MM.1S (cell line): Measurements from ENCODE around the gene MYPN.
"Not testable (repeated sequence)": the region's sequence is repeated elsewhere in the genome, so short reads cannot be mapped to it uniquely, and the experiment has no call there.

Experiments used
- DNase-seq: peaks from one replicate; pipeline ENCODE4 v3.0.0-alpha.2; 2015
- H2AFZ ChIP-seq: fragments of 300-600 bp; sonication (generic); 2 replicates; pipeline ENCODE4 v1.6.0; 2016; ENCODE audit warnings: antibody characterized with exemption, low read length
- H3F3A ChIP-seq: fragments of 300-600 bp; sonication (generic); 2 replicates; pipeline ENCODE4 v1.6.1; 2016; ENCODE audit warnings: mild to moderate bottlenecking, antibody characterized with exemption, low read length, moderate library complexity, mixed read lengths; ENCODE audit not compliant: insufficient read depth
- H3K27ac ChIP-seq: fragments of 300-600 bp; sonication (generic); 2 replicates; pipeline ENCODE4 v1.5.1; 2016; ENCODE audit warnings: mild to moderate bottlenecking, low read length
- H3K27me3 ChIP-seq: fragments of 300-600 bp; sonication (generic); replicated peaks from 2 replicates; pipeline ENCODE4 v1.6.0; 2016; ENCODE audit warnings: low read length; ENCODE audit not compliant: insufficient read depth
- H3K36me3 ChIP-seq: fragments of 300-600 bp; sonication (generic); replicated peaks from 2 replicates; pipeline ENCODE4 v1.6.1; 2016; ENCODE audit warnings: mild to moderate bottlenecking, low read length, mixed read lengths; ENCODE audit not compliant: insufficient read depth
- H3K4me1 ChIP-seq: fragments of 300-600 bp; sonication (generic); 2 replicates; pipeline ENCODE4 v1.6.1; 2016; ENCODE audit warnings: low read length, mixed read lengths
- H3K4me2 ChIP-seq: fragments of 300-600 bp; sonication (generic); 2 replicates; pipeline ENCODE4 v1.6.0; 2016; ENCODE audit warnings: low read depth, low read length
- H3K4me3 ChIP-seq: fragments of 300-600 bp; sonication (generic); 2 replicates; pipeline ENCODE4 v1.5.1; 2016; ENCODE audit warnings: low read length, mixed read lengths
- H3K79me2 ChIP-seq: fragments of 300-600 bp; sonication (generic); 2 replicates; pipeline ENCODE4 v1.6.1; 2016; ENCODE audit warnings: mixed run types, low read length, mixed read lengths
- H3K9ac ChIP-seq: fragments of 300-600 bp; sonication (generic); 2 replicates; pipeline ENCODE4 v1.6.1; 2016; ENCODE audit warnings: low read length, mixed read lengths
- H3K9me2 ChIP-seq: fragments of 300-600 bp; sonication (generic); replicated peaks from 2 replicates; pipeline ENCODE4 v1.6.1; 2016; ENCODE audit warnings: mild to moderate bottlenecking, low read length, mixed read lengths; ENCODE audit not compliant: insufficient read depth
- H3K9me3 ChIP-seq: fragments of 300-600 bp; sonication (generic); replicated peaks from 2 replicates; pipeline ENCODE4 v1.6.1; 2016; ENCODE audit warnings: mild to moderate bottlenecking, low read length, mixed read lengths; ENCODE audit not compliant: insufficient read depth
- H4K20me1 ChIP-seq: fragments of 300-600 bp; sonication (generic); 2 replicates; pipeline ENCODE4 v1.6.1; 2016; ENCODE audit warnings: mild to moderate bottlenecking, low read length, moderate library complexity, mixed read lengths; ENCODE audit not compliant: insufficient read depth
- EZH2 ChIP-seq: fragments of 300-600 bp; sonication (generic); optimal IDR thresholded peaks from 2 replicates; pipeline ENCODE3; 2017; ENCODE audit warnings: low read depth, mild to moderate bottlenecking, antibody characterized with exemption, low read length, mixed read lengths
- EZH2phosphoT487 ChIP-seq: fragments of 300-600 bp; sonication (generic); IDR thresholded peaks from 2 replicates; pipeline ENCODE4 v1.6.1; 2018; ENCODE audit warnings: antibody characterized with exemption, low read length
- TF ChIP-seq, protein P1 (sequence below): fragments of 300-600 bp; sonication (generic); IDR thresholded peaks from 2 replicates; pipeline ENCODE4 v1.5.1; 2016; ENCODE audit warnings: antibody characterized with exemption, low read length, mixed read lengths

Gene MYPN

DNA sequence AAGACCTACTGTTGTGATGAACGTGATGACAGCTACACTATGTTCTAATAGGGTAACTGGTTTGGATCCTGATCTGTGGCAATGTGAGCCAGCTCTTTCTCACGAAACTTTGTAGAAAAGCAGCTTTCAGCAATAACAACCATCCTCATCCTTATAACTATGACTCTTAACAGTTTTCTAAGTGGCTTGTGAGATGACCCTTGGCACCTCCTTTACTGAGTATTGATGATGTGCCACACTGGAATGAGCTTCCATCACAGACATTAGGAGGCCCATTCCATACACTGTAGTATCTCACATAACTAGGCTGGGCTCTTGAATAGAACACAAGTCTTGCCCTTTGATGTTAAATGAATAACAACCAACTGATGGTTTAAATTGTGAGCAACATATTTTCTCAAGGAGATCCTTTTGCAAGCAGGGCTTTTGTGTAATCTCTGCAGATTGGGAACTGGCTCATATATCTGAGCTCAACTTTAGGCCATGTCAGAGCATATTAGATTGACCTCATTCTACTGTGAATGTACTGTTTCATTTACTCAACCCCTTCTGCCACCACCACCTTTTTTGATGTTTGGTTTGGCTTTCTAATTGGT lies 46.4 kb downstream of the MYPN start:
- Histone ChIP-seq H2AFZ (no peak overlapping the region), H3K27me3 (no peaks in the 10 kb centered on the region), H3K27ac (no peak overlapping the region), H3K9me2 (no peaks in the 10 kb centered on the region), H3F3A (no peaks in the 10 kb centered on the region), H3K9me3 (no peaks in the 10 kb centered on the region), H3K36me3 (no peaks in the 10 kb centered on the region), H3K4me1 (no peaks in the 10 kb centered on the region), H3K9ac (no peak overlapping the region), H3K4me2 (no peak overlapping the region), H4K20me1 (no peaks in the 10 kb centered on the region), H3K79me2 (no peaks in the 10 kb centered on the region), H3K4me3 (no peak overlapping the region)
- DNase-seq, result no peak
- TF ChIP-seq EZH2 (no peak), EZH2phosphoT487 (no peak)
- TF ChIP-seq, protein P1, sequence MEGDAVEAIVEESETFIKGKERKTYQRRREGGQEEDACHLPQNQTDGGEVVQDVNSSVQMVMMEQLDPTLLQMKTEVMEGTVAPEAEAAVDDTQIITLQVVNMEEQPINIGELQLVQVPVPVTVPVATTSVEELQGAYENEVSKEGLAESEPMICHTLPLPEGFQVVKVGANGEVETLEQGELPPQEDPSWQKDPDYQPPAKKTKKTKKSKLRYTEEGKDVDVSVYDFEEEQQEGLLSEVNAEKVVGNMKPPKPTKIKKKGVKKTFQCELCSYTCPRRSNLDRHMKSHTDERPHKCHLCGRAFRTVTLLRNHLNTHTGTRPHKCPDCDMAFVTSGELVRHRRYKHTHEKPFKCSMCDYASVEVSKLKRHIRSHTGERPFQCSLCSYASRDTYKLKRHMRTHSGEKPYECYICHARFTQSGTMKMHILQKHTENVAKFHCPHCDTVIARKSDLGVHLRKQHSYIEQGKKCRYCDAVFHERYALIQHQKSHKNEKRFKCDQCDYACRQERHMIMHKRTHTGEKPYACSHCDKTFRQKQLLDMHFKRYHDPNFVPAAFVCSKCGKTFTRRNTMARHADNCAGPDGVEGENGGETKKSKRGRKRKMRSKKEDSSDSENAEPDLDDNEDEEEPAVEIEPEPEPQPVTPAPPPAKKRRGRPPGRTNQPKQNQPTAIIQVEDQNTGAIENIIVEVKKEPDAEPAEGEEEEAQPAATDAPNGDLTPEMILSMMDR, result no peak

DNA sequence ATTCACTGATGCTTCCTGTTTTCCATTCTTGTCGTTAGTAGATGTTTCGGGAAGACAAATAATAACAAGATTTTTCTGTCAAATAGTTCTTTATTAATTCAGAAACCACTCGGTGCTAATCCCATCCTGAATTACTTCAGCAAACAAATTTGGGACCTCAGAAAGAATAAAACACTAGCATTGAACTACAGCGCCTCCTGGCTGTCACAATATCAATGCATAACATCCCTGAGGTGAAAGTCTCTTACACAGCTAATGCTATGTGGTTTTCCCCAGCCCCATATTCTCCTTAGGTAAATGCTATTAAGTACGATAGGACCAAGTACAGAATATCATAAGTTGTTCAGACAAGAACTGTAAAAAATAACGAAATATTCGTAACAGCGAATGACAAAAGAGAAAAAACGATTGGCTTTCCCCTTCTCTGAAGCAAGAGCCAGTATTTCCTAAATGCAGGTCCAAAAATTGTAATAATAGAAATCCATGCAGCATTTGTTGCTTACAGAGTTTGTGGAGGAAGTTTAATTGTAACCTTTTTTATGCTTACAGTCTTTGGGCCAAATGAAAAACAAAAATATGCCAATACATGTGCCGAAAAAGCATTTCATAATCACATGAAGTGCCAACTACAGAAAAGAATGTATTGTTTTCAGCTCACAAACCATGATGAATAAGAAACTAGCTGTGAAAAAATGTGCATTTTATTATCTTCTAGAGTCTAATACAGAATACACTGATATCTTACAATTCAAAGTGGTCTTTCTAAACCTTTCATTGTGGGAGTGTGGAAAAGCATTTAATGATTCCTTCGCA lies 47.3 kb downstream of the MYPN start:
- Histone ChIP-seq H3K9me3 (no peaks in the 10 kb centered on the region), H2AFZ (no peak overlapping the region), H3K36me3 (no peaks in the 10 kb centered on the region), H3F3A (no peaks in the 10 kb centered on the region), H3K4me3 (no peak overlapping the region), H3K27me3 (no peaks in the 10 kb centered on the region), H3K4me1 (no peaks in the 10 kb centered on the region), H4K20me1 (no peaks in the 10 kb centered on the region), H3K27ac (no peak overlapping the region), H3K4me2 (no peak overlapping the region), H3K9me2 (no peaks in the 10 kb centered on the region), H3K9ac (no peak overlapping the region), H3K79me2 (no peaks in the 10 kb centered on the region)
- TF ChIP-seq EZH2phosphoT487 (no peak), EZH2 (no peak)
- TF ChIP-seq, protein P1, result peak; percentile 85
- peak; percentile 64 for DNase-seq

DNA sequence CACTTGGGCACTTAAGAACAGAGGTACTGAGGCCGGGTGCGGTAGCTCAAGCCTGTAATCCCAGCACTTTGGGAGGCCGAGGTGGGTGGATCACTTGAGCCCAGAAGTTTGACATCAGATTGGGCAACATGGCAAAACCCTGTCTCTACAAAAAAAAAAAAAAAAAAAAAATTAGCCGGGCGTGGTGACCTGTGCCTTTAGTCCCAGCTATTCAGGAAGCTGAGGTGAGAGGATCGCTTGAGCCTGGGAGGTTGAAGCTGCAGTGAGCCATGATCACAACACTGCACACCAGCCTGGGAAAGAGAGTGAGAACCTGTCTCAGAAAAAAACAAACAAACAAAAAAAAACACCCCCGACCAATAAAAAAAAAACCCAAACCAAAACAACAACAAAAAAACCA lies 48.2 kb downstream of the MYPN start:
- not testable (repeated sequence) for H3K79me2 ChIP-seq, H3K36me3 ChIP-seq, DNase-seq, H3K27ac ChIP-seq, H3K4me3 ChIP-seq, H3K4me1 ChIP-seq, H3F3A ChIP-seq, H3K4me2 ChIP-seq, H3K9me2 ChIP-seq, H4K20me1 ChIP-seq, H3K9me3 ChIP-seq, H3K27me3 ChIP-seq, H3K9ac ChIP-seq, H2AFZ ChIP-seq

DNA sequence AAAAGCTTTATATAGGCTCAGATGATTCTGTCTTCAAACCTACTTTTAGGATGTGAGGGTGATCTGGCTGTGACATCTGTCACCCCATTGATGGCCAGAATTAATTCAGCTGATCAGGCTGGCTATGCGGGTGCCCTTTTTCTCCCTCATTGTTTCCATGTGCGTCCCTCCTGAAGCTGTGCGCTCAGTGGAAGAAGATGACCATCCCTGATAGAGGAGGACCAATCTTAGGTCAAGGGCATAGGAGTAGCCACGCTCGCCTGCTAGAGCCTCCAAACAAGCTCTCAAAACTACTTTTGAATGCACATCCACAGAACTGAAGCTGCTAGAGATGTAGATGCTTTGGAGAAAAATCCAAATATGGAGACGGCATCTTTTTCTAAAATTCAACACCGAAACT lies 48.7 kb downstream of the MYPN start:
- Histone ChIP-seq H3K9ac (no peak overlapping the region), H3K9me2 (no peaks in the 10 kb centered on the region), H3K4me2 (no peak overlapping the region), H3K4me1 (no peaks in the 10 kb centered on the region), H3K36me3 (no peaks in the 10 kb centered on the region), H2AFZ (no peak overlapping the region), H3F3A (no peaks in the 10 kb centered on the region), H3K4me3 (no peak overlapping the region), H3K27ac (no peak overlapping the region), H3K9me3 (no peaks in the 10 kb centered on the region), H4K20me1 (no peaks in the 10 kb centered on the region), H3K79me2 (no peaks in the 10 kb centered on the region), H3K27me3 (no peaks in the 10 kb centered on the region)
- no peak for DNase-seq
- TF ChIP-seq, protein P1, result no peak
- no peak for TF ChIP-seq EZH2phosphoT487
- no peak for TF ChIP-seq EZH2
